ENCODE results near the gene FGFR2. TPM values are rescaled to one million over a fixed set of nuclear protein-coding genes. Genes with fewer than 3 reads are reported as not detected.

Gene FGFR2
- total RNA-seq, 1 donor from 2014 or later, result 4.5 TPM

DNA sequence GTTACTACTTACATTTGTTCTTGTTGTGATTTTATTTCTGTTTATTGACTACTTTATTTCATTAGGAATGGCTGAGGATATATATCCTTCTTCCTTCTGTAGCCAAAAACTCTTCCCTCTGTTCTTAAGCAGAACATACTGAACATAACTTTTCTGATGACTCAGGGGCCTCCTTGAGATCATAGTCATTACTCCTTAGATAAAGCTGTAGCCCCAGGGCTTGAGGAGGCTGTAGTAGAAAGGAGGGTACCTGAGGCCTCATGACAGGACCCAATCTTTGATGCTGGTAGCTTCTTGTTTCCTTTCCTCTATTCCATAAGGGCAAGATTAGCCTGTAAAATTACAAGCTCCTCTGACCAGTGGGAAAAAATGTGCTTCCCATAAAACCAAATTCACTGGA is 41.2 kb upstream of the FGFR2 start:
- H3K27me3 ChIP-seq (ENCODE audit: control insufficient read depth, insufficient read depth, low read length), result no peaks in the 10 kb centered on the region
- H3K4me3 ChIP-seq (ENCODE audit: low read depth, low read length), result no peak overlapping the region
- no peaks in the 10 kb centered on the region for H3K36me3 ChIP-seq (ENCODE audit: control insufficient read depth, insufficient read depth, low read length)
- no peak for DNase-seq (ENCODE audit: low read depth)
- TF ChIP-seq, protein P1, sequence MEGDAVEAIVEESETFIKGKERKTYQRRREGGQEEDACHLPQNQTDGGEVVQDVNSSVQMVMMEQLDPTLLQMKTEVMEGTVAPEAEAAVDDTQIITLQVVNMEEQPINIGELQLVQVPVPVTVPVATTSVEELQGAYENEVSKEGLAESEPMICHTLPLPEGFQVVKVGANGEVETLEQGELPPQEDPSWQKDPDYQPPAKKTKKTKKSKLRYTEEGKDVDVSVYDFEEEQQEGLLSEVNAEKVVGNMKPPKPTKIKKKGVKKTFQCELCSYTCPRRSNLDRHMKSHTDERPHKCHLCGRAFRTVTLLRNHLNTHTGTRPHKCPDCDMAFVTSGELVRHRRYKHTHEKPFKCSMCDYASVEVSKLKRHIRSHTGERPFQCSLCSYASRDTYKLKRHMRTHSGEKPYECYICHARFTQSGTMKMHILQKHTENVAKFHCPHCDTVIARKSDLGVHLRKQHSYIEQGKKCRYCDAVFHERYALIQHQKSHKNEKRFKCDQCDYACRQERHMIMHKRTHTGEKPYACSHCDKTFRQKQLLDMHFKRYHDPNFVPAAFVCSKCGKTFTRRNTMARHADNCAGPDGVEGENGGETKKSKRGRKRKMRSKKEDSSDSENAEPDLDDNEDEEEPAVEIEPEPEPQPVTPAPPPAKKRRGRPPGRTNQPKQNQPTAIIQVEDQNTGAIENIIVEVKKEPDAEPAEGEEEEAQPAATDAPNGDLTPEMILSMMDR (IDR thresholded peaks at IDR 0.05; ENCODE audit: insufficient read depth, low read length, poor library complexity, severe bottlenecking), result no peak

DNA sequence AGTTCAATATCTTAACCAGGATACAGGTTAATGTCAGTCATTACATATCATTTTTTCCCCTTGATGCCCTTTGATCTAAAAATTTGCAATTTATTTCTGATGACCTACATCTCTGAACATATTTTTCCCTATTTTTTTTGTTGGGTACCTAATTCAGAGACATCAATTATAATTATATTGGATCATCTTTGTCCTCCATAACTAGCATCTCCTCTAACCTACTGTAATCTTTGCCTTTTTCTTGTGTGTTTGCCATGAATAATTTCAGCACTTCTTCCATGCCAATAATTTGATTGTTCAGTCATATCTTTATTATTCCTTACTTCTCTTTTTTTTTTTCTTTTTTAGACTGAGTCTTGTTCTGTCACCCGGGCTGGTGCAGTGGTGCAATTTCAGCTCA is 39.2 kb upstream of the FGFR2 start:
- no peaks in the 10 kb centered on the region for H3K36me3 ChIP-seq (ENCODE audit: control insufficient read depth, insufficient read depth, low read length)
- TF ChIP-seq, protein P1 (IDR thresholded peaks at IDR 0.05; ENCODE audit: insufficient read depth, low read length, poor library complexity, severe bottlenecking), result no peak
- DNase-seq (ENCODE audit: low read depth), result no peak

DNA sequence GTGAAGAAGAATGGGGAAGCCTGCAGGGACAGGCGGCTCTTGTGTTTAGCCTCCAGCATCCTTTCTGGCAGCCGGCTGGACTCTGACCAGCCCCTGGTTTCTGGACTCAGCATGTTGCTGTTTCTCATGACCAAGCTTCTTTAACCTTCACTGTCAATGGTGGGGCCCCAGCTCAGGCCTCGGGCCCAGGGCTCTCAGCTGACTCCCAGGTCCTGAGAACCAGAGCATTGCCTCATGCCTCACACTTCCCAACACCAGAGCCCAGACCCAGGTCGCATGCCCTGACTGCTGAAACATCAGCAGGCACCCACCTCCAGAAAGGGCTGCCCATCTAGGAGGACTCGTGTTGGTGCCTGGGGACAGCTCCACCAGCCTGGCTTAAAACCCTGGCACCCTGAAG is 34.8 kb upstream of the FGFR2 start:
- Histone ChIP-seq H3K4me3 (ENCODE audit: low read depth, low read length) (no peak overlapping the region), H3K36me3 (ENCODE audit: control insufficient read depth, insufficient read depth, low read length) (no peaks in the 10 kb centered on the region), H3K27me3 (ENCODE audit: control insufficient read depth, insufficient read depth, low read length) (peaks cover 5% of the 10 kb centered on the region)
- DNase-seq (ENCODE audit: low read depth), result no peak
- TF ChIP-seq, protein P1 (IDR thresholded peaks at IDR 0.05; ENCODE audit: insufficient read depth, low read length, poor library complexity, severe bottlenecking), result no peak

More for the DNA sequence above, 39.2 kb upstream of the FGFR2 start:
- Histone ChIP-seq H3K27me3 (ENCODE audit: control insufficient read depth, insufficient read depth, low read length) (no peaks in the 10 kb centered on the region), H3K4me3 (ENCODE audit: low read depth, low read length) (no peak overlapping the region)

DNA sequence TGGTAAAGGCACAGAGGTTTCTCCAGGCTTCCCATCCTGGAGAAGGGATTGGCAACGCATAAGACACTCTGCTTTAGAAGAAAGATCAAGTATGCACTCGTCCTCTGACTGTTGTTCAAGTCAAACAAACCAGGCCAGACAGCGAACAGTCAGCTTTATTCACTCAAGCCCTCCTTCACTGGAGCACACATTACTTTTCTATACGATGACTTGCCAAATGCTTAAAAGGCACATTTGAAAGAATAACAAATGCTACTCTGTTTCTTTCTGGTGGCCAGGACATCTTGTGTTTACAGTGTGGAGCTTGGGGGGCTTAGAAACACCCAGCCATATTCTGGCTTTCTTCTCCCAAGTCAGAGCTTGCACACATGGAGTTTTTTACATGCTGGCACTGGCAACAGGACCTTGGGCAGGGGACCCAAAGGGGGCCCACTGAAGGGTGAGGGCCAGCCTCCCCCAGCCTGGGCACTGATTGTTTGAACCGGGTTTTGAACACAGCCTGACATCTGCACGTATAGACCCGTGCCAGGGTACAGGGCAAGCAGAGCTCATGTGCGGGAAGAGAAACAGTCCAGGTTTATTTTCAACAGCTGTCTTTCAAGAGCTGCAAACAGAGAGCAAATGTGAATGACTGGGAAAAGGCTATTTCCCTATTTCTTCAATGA is 33.3 kb upstream of the FGFR2 start:
- Histone ChIP-seq H3K4me3 (ENCODE audit: low read depth, low read length) (no peak overlapping the region), H3K27me3 (ENCODE audit: control insufficient read depth, insufficient read depth, low read length) (peaks cover 7% of the 10 kb centered on the region), H3K36me3 (ENCODE audit: control insufficient read depth, insufficient read depth, low read length) (no peaks in the 10 kb centered on the region)
- DNase-seq (ENCODE audit: low read depth), result no peak
- TF ChIP-seq, protein P1 (IDR thresholded peaks at IDR 0.05; ENCODE audit: insufficient read depth, low read length, poor library complexity, severe bottlenecking), result no peak

DNA sequence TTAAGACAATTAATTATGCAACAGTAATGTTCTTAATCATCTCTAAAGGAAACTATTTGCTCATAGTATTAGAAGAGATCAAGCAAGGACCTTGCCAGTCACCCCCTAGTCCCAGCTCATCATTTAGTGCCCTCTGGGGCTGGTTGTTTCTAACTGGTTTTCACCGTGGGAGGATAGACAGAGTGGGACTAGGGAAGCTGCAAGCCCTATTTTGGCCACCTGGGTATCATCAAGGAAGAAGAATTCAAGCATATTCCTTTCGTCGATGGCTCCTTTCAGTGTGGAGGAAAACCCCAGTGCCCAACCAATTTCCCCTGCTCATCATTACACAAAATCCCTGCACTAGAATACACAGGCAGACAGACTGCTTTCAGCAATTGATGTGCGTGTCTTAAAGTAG is 30.6 kb upstream of the FGFR2 start:
- peaks cover 7% of the 10 kb centered on the region for H3K27me3 ChIP-seq (ENCODE audit: control insufficient read depth, insufficient read depth, low read length)

More for the DNA sequence above, 30.6 kb upstream of the FGFR2 start:
- TF ChIP-seq, protein P1 (IDR thresholded peaks at IDR 0.05; ENCODE audit: insufficient read depth, low read length, poor library complexity, severe bottlenecking), result no peak
- DNase-seq (ENCODE audit: low read depth), result no peak
- Histone ChIP-seq H3K4me3 (ENCODE audit: low read depth, low read length) (no peak overlapping the region), H3K36me3 (ENCODE audit: control insufficient read depth, insufficient read depth, low read length) (no peaks in the 10 kb centered on the region)

Measured in kidney epithelial cell (primary cell).